Kidney glomerular epithelial cell (primary cell): ENCODE measurements around the gene DNASE2.
"Not testable (repeated sequence)": the region's sequence is repeated elsewhere in the genome, so short reads cannot be mapped to it uniquely, and the experiment has no call there.

ENCODE experiments used
- DNase-seq: peaks from one replicate; lab custom pipeline; 2025; lab: John Stamatoyannopoulos, UW

The DNASE2 gene

GRCh38 chr19:12881172-12881808 lies at the start of gene DNASE2:
Gene DNASE2, minus strand, starts transcription at chr19:12881449. Its CDS starts 74 bp downstream, at chr19:12881375.
- DNase-seq = peak; percentile 72

- DNase-seq = no peak
These were observed 48.9 kb upstream of the DNASE2 start for GRCh38 chr19:12930002-12930645.

DNA sequence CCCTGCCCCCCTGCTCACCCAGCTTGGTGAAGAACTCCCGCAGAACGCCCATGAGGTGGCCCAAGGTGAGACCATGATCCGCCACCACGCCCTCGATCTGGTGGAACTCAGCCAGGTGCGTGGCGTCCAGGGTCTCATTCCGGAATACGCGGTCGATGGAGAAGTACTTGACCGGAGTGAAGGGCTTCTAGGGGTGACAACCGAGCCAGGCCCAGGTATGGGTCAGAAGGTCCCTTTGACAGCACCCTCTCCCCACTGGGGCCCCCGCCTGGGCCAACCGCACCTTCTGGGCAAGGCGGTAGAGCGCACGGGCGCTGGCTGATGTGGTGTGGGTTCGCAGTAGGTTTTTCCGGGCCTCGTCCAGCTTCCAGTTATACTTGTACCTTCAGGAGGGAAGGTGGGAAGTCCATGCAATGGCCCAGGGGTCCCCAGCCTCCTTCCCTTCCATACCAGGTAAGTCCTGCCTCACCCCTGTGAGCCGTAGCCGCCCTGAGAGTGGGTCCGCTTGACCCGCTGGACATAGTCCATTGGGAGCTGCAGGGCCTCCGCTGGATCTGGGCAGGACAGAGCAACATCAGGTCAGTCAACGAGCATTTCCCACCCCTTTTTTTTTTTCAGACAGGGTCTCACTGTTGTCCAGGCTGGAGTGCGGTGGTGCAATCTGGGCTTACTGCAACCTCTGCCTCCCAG lies 43.5 kb upstream of the DNASE2 start:
- no peak for DNase-seq

DNA sequence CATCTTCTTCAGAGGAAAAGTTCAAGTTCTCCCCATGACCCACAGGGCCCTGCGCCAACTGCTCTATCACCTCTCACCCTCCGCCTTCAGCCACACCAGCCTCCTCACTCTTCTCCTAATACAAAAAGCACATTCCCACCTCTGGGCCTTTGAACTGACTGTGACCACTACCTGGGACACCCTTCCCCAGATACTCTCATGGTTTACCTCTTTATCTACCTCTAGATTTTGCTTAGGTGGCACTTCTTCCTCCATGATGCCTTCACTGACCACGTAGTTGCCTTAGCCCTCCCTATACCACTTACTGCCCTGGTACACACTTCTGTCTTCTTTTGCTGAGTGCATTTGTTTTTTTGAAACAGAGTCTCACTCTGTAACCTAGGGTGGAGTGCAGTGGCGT lies 41.7 kb upstream of the DNASE2 start:
- DNase-seq = no peak

DNA sequence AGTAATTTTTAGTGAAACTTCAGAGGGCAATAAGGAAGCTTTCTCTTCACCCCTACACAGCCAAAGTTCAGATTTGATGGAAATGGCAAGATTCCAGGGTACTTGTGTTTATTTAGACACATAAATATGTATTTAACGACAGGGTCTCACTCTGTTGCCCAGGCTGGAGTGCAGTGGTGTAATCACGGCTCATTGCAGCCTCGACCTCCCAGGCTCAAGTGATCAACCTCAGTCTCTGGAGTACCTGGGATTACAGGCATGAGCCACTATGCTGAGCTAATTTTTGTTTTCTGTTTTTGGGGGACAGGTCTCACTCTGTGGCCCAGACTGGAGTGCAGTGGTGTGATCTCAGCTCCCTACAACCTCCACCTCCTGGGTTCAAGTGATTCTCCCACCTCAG lies 39.8 kb upstream of the DNASE2 start:
- no peak for DNase-seq

- no peak for DNase-seq
These were observed 37.0 kb upstream of the DNASE2 start for GRCh38 chr19:12918253-12918652.

- DNase-seq = not testable (repeated sequence)
These were observed 34.6 kb upstream of the DNASE2 start for GRCh38 chr19:12915860-12916259.

GRCh38 chr19:12913851-12914690 lies 32.8 kb upstream of the DNASE2 start:
- no peak for DNase-seq

DNA sequence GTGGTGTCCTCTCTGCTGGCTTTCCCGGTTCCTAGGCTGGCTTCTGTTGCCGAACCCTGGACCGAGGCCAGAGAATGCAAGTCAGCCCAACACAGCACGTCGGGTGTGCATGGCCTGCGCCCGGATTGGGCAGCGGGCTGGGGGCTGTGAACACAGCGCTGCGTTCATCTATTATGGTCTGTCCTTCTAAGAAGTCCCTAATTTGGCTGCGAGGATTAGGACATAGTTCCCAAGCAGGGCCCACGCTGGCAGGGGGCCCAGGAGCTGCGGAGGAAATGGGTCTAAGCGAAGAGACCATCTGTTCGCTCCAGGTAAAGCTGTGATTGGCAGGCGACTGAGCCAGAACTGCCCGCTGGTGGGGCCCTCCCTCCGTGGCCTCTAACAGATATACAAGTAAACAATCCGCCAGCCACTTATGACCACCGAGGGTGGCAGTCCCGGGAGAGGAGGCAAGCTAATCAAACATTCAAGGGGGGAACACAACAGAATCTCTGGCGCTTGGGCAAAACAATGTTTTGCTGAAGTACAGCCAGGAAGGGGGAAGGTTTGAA lies 31.8 kb upstream of the DNASE2 start:
- no peak for DNase-seq

- DNase-seq = no peak
These were observed 31.3 kb upstream of the DNASE2 start for GRCh38 chr19:12912571-12912970.

DNA sequence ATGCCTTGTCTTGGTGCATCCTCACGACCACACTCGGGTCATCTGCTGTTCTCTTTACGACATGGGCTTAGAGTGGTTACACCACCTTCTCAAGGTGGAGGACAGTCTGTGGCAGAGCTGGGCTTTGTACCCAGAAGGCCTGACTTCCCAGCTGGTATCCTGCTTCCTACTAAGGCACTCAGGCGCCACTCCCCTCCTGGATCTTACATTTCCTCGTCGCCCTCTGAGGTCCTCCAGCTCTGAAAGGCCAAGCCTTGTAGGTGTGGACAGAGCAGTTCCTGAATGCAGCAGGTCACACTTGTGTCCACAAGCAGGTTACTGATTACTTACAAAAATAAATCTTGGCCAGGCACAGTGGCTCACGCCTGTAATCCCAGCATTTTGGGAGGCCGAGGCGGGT lies 25.9 kb upstream of the DNASE2 start:
- no peak for DNase-seq

DNA sequence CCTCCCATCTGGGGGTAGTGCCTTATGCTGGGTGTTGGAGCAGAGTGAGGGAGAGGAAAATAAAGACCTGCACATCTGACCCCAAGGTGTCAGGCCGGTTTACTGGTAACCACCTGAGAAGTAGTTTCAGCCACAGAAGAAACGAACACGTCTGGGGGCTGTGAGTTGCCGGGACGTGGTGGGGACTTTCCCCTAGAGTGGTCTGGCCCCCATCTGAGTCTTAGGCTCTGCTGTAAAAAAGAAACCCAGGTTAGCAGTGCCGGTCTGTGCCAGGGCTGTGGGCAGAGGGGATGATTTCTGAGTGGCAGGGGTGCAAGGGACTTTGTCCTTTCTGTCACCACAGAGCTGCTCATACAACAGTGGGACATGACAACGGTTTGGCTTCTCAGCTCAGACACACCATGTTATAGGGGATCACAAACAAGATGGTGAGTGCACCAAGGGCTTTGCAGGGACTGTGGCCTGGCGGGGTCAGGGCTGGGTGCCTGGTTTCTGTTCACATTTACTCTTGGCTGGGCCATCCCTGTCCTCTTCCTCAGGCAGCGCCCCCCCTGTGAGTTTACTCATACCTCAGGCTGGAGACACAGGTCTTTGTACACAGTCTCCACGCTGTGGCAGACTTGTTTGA lies 18.8 kb upstream of the DNASE2 start:
- no peak for DNase-seq

DNA sequence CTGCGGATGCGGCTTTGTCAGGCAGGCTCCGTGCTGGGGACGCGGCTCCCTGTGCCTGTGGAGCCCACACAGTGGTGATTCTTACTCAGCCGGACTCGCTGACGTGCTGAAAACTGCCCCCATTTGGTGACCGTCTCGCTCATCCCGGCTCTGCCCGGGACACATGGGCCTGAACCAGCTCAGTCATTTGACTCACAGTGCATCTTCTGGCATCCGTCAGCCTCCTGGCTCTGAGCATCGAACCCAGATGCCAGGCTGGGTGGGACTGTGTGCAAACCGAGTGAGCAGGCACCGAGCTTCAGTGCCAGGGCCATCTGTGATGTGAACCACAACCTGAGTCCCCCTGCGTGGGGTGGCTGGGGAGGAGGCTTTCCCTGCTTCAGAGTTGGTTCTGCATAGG lies 15.2 kb upstream of the DNASE2 start:
- DNase-seq = no peak

- DNase-seq = no peak
These were observed 12.3 kb upstream of the DNASE2 start for GRCh38 chr19:12893582-12893981.

DNA sequence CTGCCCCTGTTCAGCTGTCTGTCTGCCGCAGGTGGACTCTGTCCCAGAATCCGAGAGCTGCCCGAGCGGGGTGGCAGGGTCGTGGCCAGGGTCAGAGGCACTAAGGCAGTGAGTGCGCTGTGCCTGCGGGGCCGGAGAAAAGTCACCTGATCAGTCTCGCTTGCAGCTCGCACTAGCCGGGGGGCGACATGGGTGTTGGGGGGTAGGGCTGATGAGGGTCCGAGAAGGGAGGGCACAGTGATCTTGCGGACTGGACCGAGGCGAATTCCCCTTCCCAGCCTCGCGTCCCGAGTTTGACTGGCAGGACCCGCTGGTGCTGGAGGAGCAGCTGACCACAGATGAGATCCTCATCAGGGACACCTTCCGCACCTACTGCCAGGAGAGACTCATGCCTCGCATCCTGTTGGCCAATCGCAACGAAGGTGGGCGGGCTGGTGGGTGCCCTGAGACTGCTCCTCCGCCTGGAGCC lies 10.3 kb upstream of the DNASE2 start:
- no peak for DNase-seq

DNA sequence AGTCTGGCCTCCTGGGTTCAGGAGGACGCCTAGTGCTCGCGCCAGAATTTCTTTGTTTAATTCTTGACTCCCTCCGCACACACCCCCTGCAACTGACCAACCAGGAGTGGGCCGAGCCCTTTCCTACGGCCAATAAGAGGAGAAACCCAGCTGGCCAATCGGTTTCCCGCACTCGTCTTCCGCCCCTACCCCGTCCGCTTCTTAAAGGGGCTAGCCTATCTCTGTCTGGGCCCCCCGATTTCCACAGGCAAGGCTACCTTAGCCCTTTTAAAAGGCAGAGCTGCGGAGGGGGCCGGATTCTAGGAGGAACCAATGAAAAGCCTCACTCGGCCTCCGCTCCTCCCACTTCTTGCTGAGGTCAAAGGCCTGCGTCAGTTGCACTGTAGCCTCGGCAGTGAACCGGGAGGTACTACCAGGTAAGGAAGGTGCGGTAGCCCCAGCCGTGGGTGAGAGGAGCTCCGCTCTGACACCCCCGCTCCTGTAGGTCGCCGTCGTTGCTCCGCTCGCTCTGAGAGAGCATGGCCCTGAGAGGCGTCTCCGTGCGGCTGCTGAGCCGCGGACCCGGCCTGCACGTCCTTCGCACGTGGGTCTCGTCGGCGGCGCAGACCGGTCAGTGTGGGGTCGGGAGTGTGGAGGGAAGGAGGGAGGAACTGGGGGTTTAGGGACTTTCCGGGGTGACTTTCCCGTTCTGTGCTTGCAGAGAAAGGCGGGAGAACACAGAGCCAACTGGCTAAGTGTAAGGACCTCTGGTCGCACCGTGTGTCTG lies 9.7 kb upstream of the DNASE2 start, which contains the start of gene GCDH:
Gene GCDH, plus strand, starts transcription at position 374 of the 766 bp plus-strand sequence. Its CDS starts 145 bp downstream, at position 519.
- peak; percentile 99 for DNase-seq

- not testable (repeated sequence) for DNase-seq
These were observed 9.1 kb upstream of the DNASE2 start for GRCh38 chr19:12890299-12890786.

DNA sequence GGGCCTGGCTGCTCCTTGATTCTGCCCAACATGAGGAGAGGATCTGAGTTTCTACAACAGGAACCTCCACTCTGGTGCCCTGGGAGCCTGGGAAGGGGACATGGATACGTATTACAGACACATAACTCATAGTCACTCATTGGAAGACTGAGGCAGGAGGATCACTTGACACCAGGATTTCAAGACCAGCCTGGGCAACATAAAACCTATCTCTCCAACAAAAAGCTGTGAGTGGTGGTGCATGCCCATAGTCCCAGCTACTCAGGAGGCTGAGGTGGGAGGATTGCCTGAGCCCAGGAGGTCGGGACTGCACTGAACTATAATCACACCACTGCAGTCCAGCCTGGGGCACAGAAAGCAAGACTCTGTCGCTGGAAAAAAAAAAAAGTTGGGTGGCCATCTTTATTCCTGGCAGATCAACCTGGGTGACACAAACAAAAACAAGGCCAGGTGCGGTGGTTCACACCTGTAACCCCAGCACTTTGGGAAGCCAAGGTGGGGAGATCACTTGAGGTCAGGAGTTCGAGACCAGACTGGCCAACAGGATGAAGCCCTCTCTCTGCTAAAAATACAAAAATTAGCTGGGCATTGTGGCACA lies 6.9 kb upstream of the DNASE2 start:
- no peak for DNase-seq

DNA sequence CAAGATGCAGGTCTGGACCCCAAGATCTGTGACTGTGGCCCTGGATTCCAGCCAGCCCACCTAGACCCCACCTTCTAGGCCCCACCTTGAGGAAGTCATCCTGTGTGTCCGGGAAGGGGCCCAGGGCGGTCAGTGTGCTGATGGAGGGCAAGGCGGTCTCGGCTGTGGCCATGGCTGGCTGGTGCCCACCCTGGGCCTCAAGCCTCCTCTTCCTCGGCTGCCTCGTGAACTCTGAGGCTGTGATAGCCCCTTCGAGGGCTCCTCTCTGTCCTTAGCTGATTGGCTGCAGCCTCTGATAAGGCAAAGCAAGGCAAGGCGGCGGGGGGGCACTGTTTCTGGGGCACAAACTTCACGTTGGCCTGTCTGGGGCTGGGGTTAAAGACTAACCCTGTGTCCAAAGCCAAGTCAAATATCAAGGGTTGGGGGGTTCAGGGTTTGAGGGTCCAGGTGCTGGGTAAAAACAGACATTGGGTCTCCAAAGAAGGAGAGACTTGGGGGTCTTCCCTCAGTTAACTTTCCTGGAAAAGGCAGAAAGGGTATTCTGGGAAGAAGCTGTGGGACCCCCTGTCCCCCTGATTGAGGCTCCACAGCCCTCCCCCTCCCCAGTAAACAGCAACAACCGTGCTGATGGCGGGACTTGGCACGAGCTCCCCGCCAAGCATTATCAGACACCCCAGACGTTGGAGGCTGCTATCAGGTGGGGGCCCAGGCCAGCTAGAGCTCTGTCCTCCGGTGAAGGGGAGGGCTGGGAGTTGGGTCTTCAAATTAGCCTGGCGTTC lies 5.9 kb upstream of the DNASE2 start, which contains the start of gene KLF1:
Gene KLF1, minus strand, starts transcription at position 233 of the 779 bp plus-strand sequence. Its CDS starts 61 bp downstream, at position 172.
- DNase-seq = no peak
